Parathyroid adenoma (tissue), 2 donors: ENCODE data around the gene MTMR3.

Source experiments
- H2AFZ ChIP-seq: fragments of 300-600 bp; sonication (generic); one replicate; pipeline ENCODE4 v1.7.0; 2017; ENCODE audit warnings: antibody characterized with exemption, mild to moderate bottlenecking
- H3K27ac ChIP-seq: fragments of 300-600 bp; sonication (generic); one replicate; pipeline ENCODE4 v1.7.0; 2017
- H3K27me3 ChIP-seq: fragments of 300-600 bp; sonication (generic); one replicate; pipeline ENCODE4 v1.7.0; 2017; ENCODE audit warnings: low read length; ENCODE audit not compliant: control insufficient read depth, insufficient read depth
- H3K36me3 ChIP-seq: fragments of 300-600 bp; sonication (generic); one replicate; pipeline ENCODE4 v1.7.0; 2017; ENCODE audit warnings: low read length; ENCODE audit not compliant: control insufficient read depth, insufficient read depth
- H3K4me1 ChIP-seq: fragments of 300-600 bp; sonication (generic); one replicate; pipeline ENCODE4 v1.7.0; 2017; ENCODE audit warnings: control low read depth
- H3K4me2 ChIP-seq: fragments of 300-600 bp; sonication (generic); one replicate; pipeline ENCODE4 v1.7.0; 2017; ENCODE audit warnings: low read length
- H3K4me3 ChIP-seq: fragments of 300-600 bp; sonication (generic); one replicate; pipeline ENCODE4 v1.7.0; 2017; ENCODE audit warnings: low read depth, low read length
- H3K79me2 ChIP-seq: fragments of 300-600 bp; sonication (generic); one replicate; pipeline ENCODE4 v1.7.0; 2017; ENCODE audit warnings: control low read depth
- H3K9ac ChIP-seq: fragments of 300-600 bp; sonication (generic); one replicate; pipeline ENCODE4 v1.7.0; 2017; ENCODE audit warnings: mild to moderate bottlenecking
- H3K9me3 ChIP-seq: fragments of 300-600 bp; sonication (generic); one replicate; pipeline ENCODE4 v1.7.0; 2017; ENCODE audit warnings: low read length; ENCODE audit not compliant: control insufficient read depth
- TF ChIP-seq, protein P1 (sequence below): fragments of 300-600 bp; sonication (generic); IDR thresholded peaks from one replicate; pipeline ENCODE4 v1.7.0; 2017; ENCODE audit warnings: antibody characterized with exemption, mild to moderate bottlenecking
- donor health status: primary hyperparathyroidism.

MTMR3 gene

DNA sequence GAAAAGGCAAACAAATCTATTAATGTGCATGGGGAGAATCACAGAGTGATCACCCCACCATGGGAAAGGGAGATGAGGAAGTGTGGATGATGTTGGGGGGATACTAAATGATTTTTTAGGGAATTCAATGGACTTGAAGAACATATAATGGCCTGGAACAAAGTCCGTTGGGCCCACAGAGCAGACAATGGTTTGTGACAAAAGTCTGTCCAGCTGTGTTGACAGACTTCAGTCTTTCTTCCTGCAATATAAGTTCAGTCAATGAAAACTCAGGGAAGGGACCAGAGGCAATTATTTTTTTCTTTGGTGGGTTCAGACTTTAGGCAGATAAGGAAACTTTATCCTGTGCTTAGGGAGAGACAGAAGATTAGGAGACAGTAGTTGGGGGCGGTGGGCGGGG lies 179.3 kb downstream of the MTMR3 start:
- Histone ChIP-seq H3K4me1 (no peaks in the 10 kb centered on the region), H3K27me3 (no peaks in the 10 kb centered on the region), H3K79me2 (no peaks in the 10 kb centered on the region), H3K4me2 (no peak overlapping the region), H3K9ac (no peak overlapping the region), H3K27ac (no peak overlapping the region), H3K4me3 (no peak overlapping the region), H2AFZ (no peak overlapping the region), H3K36me3 (no peaks in the 10 kb centered on the region), H3K9me3 (no peaks in the 10 kb centered on the region)
- TF ChIP-seq, protein P1, sequence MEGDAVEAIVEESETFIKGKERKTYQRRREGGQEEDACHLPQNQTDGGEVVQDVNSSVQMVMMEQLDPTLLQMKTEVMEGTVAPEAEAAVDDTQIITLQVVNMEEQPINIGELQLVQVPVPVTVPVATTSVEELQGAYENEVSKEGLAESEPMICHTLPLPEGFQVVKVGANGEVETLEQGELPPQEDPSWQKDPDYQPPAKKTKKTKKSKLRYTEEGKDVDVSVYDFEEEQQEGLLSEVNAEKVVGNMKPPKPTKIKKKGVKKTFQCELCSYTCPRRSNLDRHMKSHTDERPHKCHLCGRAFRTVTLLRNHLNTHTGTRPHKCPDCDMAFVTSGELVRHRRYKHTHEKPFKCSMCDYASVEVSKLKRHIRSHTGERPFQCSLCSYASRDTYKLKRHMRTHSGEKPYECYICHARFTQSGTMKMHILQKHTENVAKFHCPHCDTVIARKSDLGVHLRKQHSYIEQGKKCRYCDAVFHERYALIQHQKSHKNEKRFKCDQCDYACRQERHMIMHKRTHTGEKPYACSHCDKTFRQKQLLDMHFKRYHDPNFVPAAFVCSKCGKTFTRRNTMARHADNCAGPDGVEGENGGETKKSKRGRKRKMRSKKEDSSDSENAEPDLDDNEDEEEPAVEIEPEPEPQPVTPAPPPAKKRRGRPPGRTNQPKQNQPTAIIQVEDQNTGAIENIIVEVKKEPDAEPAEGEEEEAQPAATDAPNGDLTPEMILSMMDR = no peak

DNA sequence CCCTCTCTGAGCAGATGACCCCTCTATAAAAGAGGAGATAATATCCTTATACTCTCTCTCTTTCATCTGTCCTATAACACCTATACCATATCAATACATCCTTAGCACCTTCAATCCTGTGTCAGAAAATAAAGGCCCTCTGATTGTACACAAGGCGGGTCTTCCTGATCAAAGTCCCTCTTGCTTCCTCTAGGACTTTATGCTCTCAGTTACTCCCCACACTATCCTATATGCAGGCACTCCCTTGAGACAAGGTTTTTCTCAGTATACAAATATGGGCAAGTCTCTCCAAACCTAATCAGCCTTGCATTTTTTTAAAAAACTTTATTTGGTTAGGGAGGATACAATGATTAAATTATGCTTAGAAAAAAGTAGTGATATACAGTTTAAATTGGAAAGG lies 180.0 kb downstream of the MTMR3 start:
- Histone ChIP-seq H3K9me3 (no peaks in the 10 kb centered on the region), H3K36me3 (no peaks in the 10 kb centered on the region), H3K4me2 (no peak overlapping the region), H3K27me3 (no peaks in the 10 kb centered on the region), H3K4me1 (no peaks in the 10 kb centered on the region), H3K79me2 (no peaks in the 10 kb centered on the region), H3K9ac (no peak overlapping the region), H3K4me3 (no peak overlapping the region), H2AFZ (no peak overlapping the region), H3K27ac (no peak overlapping the region)
- TF ChIP-seq, protein P1 = no peak

DNA sequence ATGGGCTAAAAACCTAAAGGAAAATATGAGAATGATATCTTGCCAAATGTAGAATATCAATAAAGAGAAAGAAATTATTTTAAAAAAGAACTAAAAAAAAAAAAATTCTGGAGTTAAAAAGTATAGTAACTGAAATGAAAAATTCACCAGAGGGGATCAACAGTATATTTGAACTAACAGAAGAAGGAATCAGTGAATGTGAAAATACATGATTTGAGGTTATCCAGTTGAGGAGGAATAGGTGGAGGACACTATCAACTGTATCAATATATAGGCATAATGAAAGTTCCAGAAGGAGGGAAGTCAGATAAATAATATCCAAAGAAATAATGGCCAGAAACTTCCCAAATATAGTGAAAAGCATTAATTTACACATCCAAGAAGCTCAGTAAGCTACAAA lies 181.2 kb downstream of the MTMR3 start:
- H3K4me3 ChIP-seq = no peak overlapping the region
- H3K27me3 ChIP-seq = no peaks in the 10 kb centered on the region
- no peaks in the 10 kb centered on the region for H3K9me3 ChIP-seq
- TF ChIP-seq, protein P1 = no peak
- no peaks in the 10 kb centered on the region for H3K4me1 ChIP-seq
- H3K36me3 ChIP-seq = no peaks in the 10 kb centered on the region
- H3K27ac ChIP-seq = no peak overlapping the region
- no peak overlapping the region for H3K9ac ChIP-seq
- H3K79me2 ChIP-seq = no peaks in the 10 kb centered on the region
- H3K4me2 ChIP-seq = no peak overlapping the region
- no peak overlapping the region for H2AFZ ChIP-seq

DNA sequence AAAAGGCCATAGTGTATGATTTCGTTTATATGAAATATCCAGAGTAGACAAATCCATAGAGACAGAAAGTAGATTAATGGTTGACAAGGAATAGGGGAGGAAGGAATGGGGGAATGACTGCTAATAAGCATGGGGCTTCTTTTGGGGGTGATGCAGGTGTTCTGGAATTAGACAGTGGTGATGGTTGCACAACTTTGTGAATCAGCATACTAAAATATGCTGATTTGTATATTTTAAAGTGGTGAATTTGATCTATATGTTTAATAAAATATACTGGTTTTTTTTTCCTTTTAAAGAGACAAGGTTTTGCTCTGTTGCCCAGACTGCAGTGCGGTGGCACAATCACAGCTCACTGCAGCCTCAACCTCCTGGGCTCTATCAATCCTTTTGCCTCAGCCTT lies 190.8 kb downstream of the MTMR3 start:
- no peaks in the 10 kb centered on the region for H3K36me3 ChIP-seq
- H2AFZ ChIP-seq = no peak overlapping the region
- H3K9me3 ChIP-seq = no peaks in the 10 kb centered on the region
- H3K27me3 ChIP-seq = no peaks in the 10 kb centered on the region
- H3K4me3 ChIP-seq = no peak overlapping the region
- TF ChIP-seq, protein P1 = no peak
- H3K4me1 ChIP-seq = no peaks in the 10 kb centered on the region
- H3K9ac ChIP-seq = no peak overlapping the region
- no peak overlapping the region for H3K27ac ChIP-seq
- no peaks in the 10 kb centered on the region for H3K79me2 ChIP-seq
- no peak overlapping the region for H3K4me2 ChIP-seq

DNA sequence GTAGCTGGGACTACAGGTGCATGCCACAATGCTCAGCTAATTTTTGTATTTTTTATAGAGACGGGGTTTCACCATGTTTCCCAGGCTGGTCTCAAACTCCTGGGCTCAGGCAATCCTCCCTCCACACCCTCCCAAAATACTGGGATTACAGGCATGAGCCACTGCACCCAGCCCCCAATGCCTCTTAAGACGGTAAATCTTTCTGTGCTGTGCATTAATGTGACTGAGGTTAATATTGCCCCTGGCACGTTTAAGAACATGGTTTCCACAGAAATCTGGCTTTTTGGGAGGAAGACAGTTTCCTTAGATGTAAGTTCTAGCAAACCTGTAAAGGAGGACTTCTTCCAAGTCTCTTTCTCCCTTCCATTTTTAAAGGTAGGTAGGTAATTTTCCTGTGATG lies 191.2 kb downstream of the MTMR3 start:
- Histone ChIP-seq H3K4me2 (no peak overlapping the region), H3K79me2 (no peaks in the 10 kb centered on the region), H3K27me3 (no peaks in the 10 kb centered on the region), H3K36me3 (no peaks in the 10 kb centered on the region), H3K9me3 (no peaks in the 10 kb centered on the region), H3K9ac (no peak overlapping the region), H3K4me3 (no peak overlapping the region), H2AFZ (no peak overlapping the region), H3K4me1 (no peaks in the 10 kb centered on the region), H3K27ac (no peak overlapping the region)
- TF ChIP-seq, protein P1 = no peak
